Stomach (tissue), 9 donors: Measurements from ENCODE around the gene NOTCH4. TPM values are rescaled to one million over a fixed set of nuclear protein-coding genes. Genes with fewer than 3 reads are reported as not detected.

Experiments used
- DNase-seq, 2 donors: peaks; one replicate each; pipeline versions ENCODE4 v3.0.0 to v3.0.0-alpha.2; 2013 to 2019
- H3K27ac ChIP-seq, 5 donors: fragments of 200-600 bp in 4 of 5; sonication (generic) in 4 of 5; one replicate each; pipeline ENCODE4 v1.5.1; 2013 to 2019; ENCODE audit warnings: mild to moderate bottlenecking in 1 of 5, moderate library complexity in 1 of 5
- H3K27me3 ChIP-seq, 3 donors: fragments of 200-600 bp; sonication (generic); one replicate each; pipeline ENCODE4 v1.5.1; 2017 to 2019; ENCODE audit warnings: mixed run types in 1 of 3
- H3K36me3 ChIP-seq, 4 donors: fragments of 200-600 bp; sonication (generic); 1 replicate in 3 of 4; 2 replicates in 1 of 4; pipeline ENCODE4 v1.5.1; 2016 to 2019
- H3K4me1 ChIP-seq, 4 donors: fragments of 200-600 bp; sonication (generic); one replicate each; pipeline ENCODE4 v1.5.1; 2016 to 2019
- H3K4me3 ChIP-seq, 4 donors: fragments of 200-600 bp; sonication (generic) in 3 of 4; one replicate each; pipeline ENCODE4 v1.5.1; 2016 to 2019; ENCODE audit warnings: mild to moderate bottlenecking in 1 of 4
- H3K9me3 ChIP-seq, 4 donors: fragments of 200-600 bp; sonication (generic); one replicate each; pipeline ENCODE4 v1.5.1; 2016 to 2019
- CTCF ChIP-seq, 7 experiments: fragments of 450-650 bp in 4 of 7; fragments of 200-600 bp in 3 of 7; sonication (generic) in 3 of 7; IDR thresholded peaks; one replicate each; pipeline ENCODE4 v1.5.1; 2016 to 2019; ENCODE audit warnings: antibody characterized with exemption in 7 of 7, control low read depth in 2 of 7, mild to moderate bottlenecking in 1 of 7
- EP300 ChIP-seq: sonication (generic); formaldehyde crosslinking; IDR thresholded peaks from one replicate; pipeline ENCODE4 v1.6.1; 2017; ENCODE audit warnings: antibody characterized with exemption
- POLR2A ChIP-seq, 4 donors: fragments of 450-650 bp; IDR thresholded peaks; one replicate each; pipeline ENCODE4 v1.6.1; 2016; ENCODE audit warnings: antibody characterized with exemption in 4 of 4, control low read depth in 2 of 4, mild to moderate bottlenecking in 1 of 4, moderate library complexity in 1 of 4
- POLR2AphosphoS5 ChIP-seq, 3 donors: sonication (generic); formaldehyde crosslinking; IDR thresholded peaks; one replicate each; pipeline ENCODE4 v1.6.1; 2016; ENCODE audit warnings: antibody characterized with exemption in 3 of 3
- WGBS, 5 donors: extraction: QIAGEN DNeasy Blood & Tissue Kit in 3 of 5; methylation state at CpG; one replicate each; pipeline versions ENCODE4 v1.1.5 to v1.1.7; 2013 to 2018; 5-methylcytosine and 5-hydroxymethylcytosine counted together
- intact Hi-C: fragments of 100-400 bp; cut with DNase I; formaldehyde crosslinking; loops from one replicate; pipeline ENCODE4 v1.15.1; 2023; ENCODE audit warnings: low total_unique reads
- polyA plus RNA-seq, 3 donors: library from polyadenylated mRNA; stranded (reverse); fragments of 200-250 nt; gene quantifications; one replicate each; pipeline ENCODE4 v1.2.3, GENCODE V29; 2013
- total RNA-seq, 5 donors: library from RNA; depleted of rRNA; stranded (reverse); fragments of >200 nt; gene quantifications; one replicate each; pipeline versions ENCODE4 v1.1.0 to v1.2.3, GENCODE V29; 2014 to 2016
- donor health status: healthy with polysubstance abuse.
- donor health status: Bipolar disorder and iron deficiency.
- donor health status: healthy.

NOTCH4 gene
- total and polyA plus RNA-seq, 8 donors: 7.3 to 45.5 (median 13.7) TPM

GRCh38 chr6:32179766-32180405 lies 44.0 kb downstream of the NOTCH4 start:
- peaks cover 23 to 49% (median 43%) of the 10 kb centered on the region in 4 donors for H3K36me3 ChIP-seq
- 63 to 72% (median 70%) methylated on average over 10 of the region's 10 CpGs for WGBS, 5 donors
- intact Hi-C loops: no loop called here
- no peaks in the 10 kb centered on the region for H3K27me3 ChIP-seq
- H3K27ac ChIP-seq: peak overlapping the region in 4 of 5 donors; percentile 91 to 100 (median 92)
- DNase-seq: no peak
- TF ChIP-seq POLR2A (IDR thresholded peaks at IDR 0.05): no peak
- TF ChIP-seq POLR2AphosphoS5 (IDR thresholded peaks at IDR 0.05): no peak
- TF ChIP-seq EP300: no peak
- no peak for TF ChIP-seq CTCF (IDR thresholded peaks at IDR 0.05)
- peak overlapping the region in 2 of 4 donors; percentile 86 to 90 for H3K4me3 ChIP-seq
- no peaks in the 10 kb centered on the region for H3K9me3 ChIP-seq
- peaks cover 41 to 79% (median 66%) of the 10 kb centered on the region in 4 donors for H3K4me1 ChIP-seq

- H3K27ac ChIP-seq: peak overlapping the region; percentile 91 to 100 (median 92)
- 1 to 2% (median 2%) methylated on average over 20 to 24 of the region's 24 CpGs for WGBS, 5 donors
- H3K4me3 ChIP-seq: peak overlapping the region; percentile 86 to 98 (median 88)
- no peak for TF ChIP-seq POLR2AphosphoS5 (IDR thresholded peaks at IDR 0.05)
- TF ChIP-seq CTCF (IDR thresholded peaks at IDR 0.05): no peak
- TF ChIP-seq POLR2A (IDR thresholded peaks at IDR 0.05): no peak
- no peak for TF ChIP-seq EP300
- DNase-seq: peak in 1 of 2 donors; percentile 62
- intact Hi-C loops: no loop called here
- H3K9me3 ChIP-seq: no peaks in the 10 kb centered on the region
- no peaks in the 10 kb centered on the region for H3K27me3 ChIP-seq
- peaks cover 46 to 80% (median 70%) of the 10 kb centered on the region in 4 donors for H3K4me1 ChIP-seq
- H3K36me3 ChIP-seq: peaks cover 23 to 42% (median 41%) of the 10 kb centered on the region in 4 donors
Measured at GRCh38 chr6:32178547-32179440, 45.1 kb downstream of the NOTCH4 start.

GRCh38 chr6:32177788-32178546 lies 45.9 kb downstream of the NOTCH4 start, which contains the start of gene RNF5:
RNF5 (plus strand) TSS chr6:32178405; CDS start chr6:32178512, 107 bp downstream.
- intact Hi-C loops: no loop called here
- peak; percentile 97 to 100 for DNase-seq
- H3K27ac ChIP-seq: peak within 1 kb of the TSS; percentile 91 to 100 (median 92)
- peak; percentile 22 to 74 (median 70) for TF ChIP-seq POLR2AphosphoS5 (IDR thresholded peaks at IDR 0.05)
- no peak for TF ChIP-seq POLR2A (IDR thresholded peaks at IDR 0.05)
- H3K4me1 ChIP-seq: peaks cover 52 to 87% (median 73%) of the 10 kb centered on the region in 4 donors
- H3K27me3 ChIP-seq: no peaks in the 10 kb centered on the region
- peak within 1 kb of the TSS; percentile 86 to 98 (median 88) for H3K4me3 ChIP-seq
- peaks cover 20 to 34% (median 33%) of the 10 kb centered on the region in 4 donors for H3K36me3 ChIP-seq
- 0 to 1% (median 0%) methylated on average over 29 to 33 of the region's 33 CpGs for WGBS, 5 donors
- H3K9me3 ChIP-seq: no peaks in the 10 kb centered on the region

- Histone ChIP-seq H3K36me3 (peaks cover 20 to 27% (median 26%) of the 10 kb centered on the region in 4 donors), H3K9me3 (no peaks in the 10 kb centered on the region), H3K4me1 (peaks cover 58 to 87% (median 70%) of the 10 kb centered on the region in 4 donors), H3K27ac (peak overlapping the region; percentile 91 to 100 (median 92)), H3K4me3 (peak overlapping the region; percentile 86 to 98 (median 88)), H3K27me3 (no peaks in the 10 kb centered on the region)
- no peak for DNase-seq
- TF ChIP-seq POLR2AphosphoS5 (IDR thresholded peaks at IDR 0.05) (peak in 2 of 3 donors; percentile 2 to 69), EP300 (peak; percentile 16), POLR2A (IDR thresholded peaks at IDR 0.05) (no peak), CTCF (IDR thresholded peaks at IDR 0.05) (no peak)
- intact Hi-C loops: no loop called here
- WGBS, 5 donors: 0 to 1% (median 0%) methylated on average over 20 of the region's 20 CpGs
Measured at GRCh38 chr6:32177183-32177787, 46.6 kb downstream of the NOTCH4 start.
